Measurements from ENCODE around the gene CEP250.

CEP250 gene

GRCh38 chr20:35504751-35505150 lies 49.4 kb downstream of the CEP250 start:
- CTCF ChIA-PET: no interaction called here
- Histone ChIP-seq H3K27ac (ENCODE audit: extremely low read depth, low read depth, low read length) (no peak overlapping the region), H3K4me1 (ENCODE audit: control insufficient read depth, insufficient read depth, low read length) (no peaks in the 10 kb centered on the region), H3K36me3 (ENCODE audit: control insufficient read depth in 2 of 2, insufficient read depth in 1 of 2, low read length in 2 of 2) (peaks cover 3 to 100% of the 10 kb centered on the region in 2 experiments; a peak in 2 of 3 replicates), H3K4me3 (ENCODE audit: low read depth, low read length) (no peak overlapping the region), H3K9me3 (ENCODE audit: control insufficient read depth, insufficient read depth, low read depth, low read length) (no peaks in the 10 kb centered on the region)
- POLR2A ChIA-PET: no interaction called here
- no peak for TF ChIP-seq ZNF148 (tag by site-specific recombination; IDR thresholded peaks at IDR 0.05; ENCODE audit: borderline replicate concordance)
- TF ChIP-seq ZNF529 (tag by site-specific recombination; IDR thresholded peaks at IDR 0.05; ENCODE audit: insufficient replicate concordance): no peak
- TF ChIP-seq ZEB2 (tag by site-specific recombination; IDR thresholded peaks at IDR 0.05): no peak
- no peak for TF ChIP-seq ZNF366 (tag by site-specific recombination; conservative IDR thresholded peaks at IDR 0.05)

GRCh38 chr20:35506179-35506578 lies 50.8 kb downstream of the CEP250 start:
- POLR2A ChIA-PET: no interaction called here
- TF ChIP-seq ZNF280D (tag by site-specific recombination; IDR thresholded peaks at IDR 0.05): no peak
- no peak for TF ChIP-seq MEIS1 (CRISPR knock-in tag; IDR thresholded peaks at IDR 0.05; ENCODE audit: borderline replicate concordance)
- TF ChIP-seq ZXDB (tag by site-specific recombination; IDR thresholded peaks at IDR 0.05): no peak
- TF ChIP-seq ZNF600 (tag by site-specific recombination; IDR thresholded peaks at IDR 0.05): no peak
- H3K36me3 ChIP-seq (ENCODE audit: control insufficient read depth in 2 of 2, insufficient read depth in 1 of 2, low read length in 2 of 2): peaks cover 6 to 100% of the 10 kb centered on the region in 2 experiments; a peak in 2 of 3 replicates
- no peaks in the 10 kb centered on the region for H3K4me1 ChIP-seq (ENCODE audit: control insufficient read depth, insufficient read depth, low read length)
- no peaks in the 10 kb centered on the region for H3K9me3 ChIP-seq (ENCODE audit: control insufficient read depth, insufficient read depth, low read depth, low read length)
- CTCF ChIA-PET: interaction anchor here (0.7 to 1.2 kb wide), 2 partner anchors 59 to 448 kb away, joined by 3 to 4 read pairs; partner anchors contain the start of gene SCAND1
- no peak overlapping the region for H3K27ac ChIP-seq (ENCODE audit: extremely low read depth, low read depth, low read length)
- H3K4me3 ChIP-seq (ENCODE audit: low read depth, low read length): no peak overlapping the region

- H3K27ac ChIP-seq (ENCODE audit: extremely low read depth, low read depth, low read length): no peak overlapping the region
- H3K36me3 ChIP-seq (ENCODE audit: control insufficient read depth in 2 of 2, insufficient read depth in 1 of 2, low read length in 2 of 2): peaks cover 5 to 100% of the 10 kb centered on the region in 2 experiments; a peak in 2 of 3 replicates
- H3K4me1 ChIP-seq (ENCODE audit: control insufficient read depth, insufficient read depth, low read length): no peaks in the 10 kb centered on the region
- ChIA-PET POLR2A (no interaction called here), CTCF (interaction anchor here (0.6 to 0.7 kb wide), 2 partner anchors 60 to 159 kb away, joined by 3 to 4 read pairs; no protein-coding TSS in a partner anchor)
- no peak overlapping the region for H3K4me3 ChIP-seq (ENCODE audit: low read depth, low read length)
- TF ChIP-seq KLF16 (tag by site-specific recombination; IDR thresholded peaks at IDR 0.05): no peak
- no peak for TF ChIP-seq IKZF3 (tag by site-specific recombination; IDR thresholded peaks at IDR 0.05)
- no peaks in the 10 kb centered on the region for H3K9me3 ChIP-seq (ENCODE audit: control insufficient read depth, insufficient read depth, low read depth, low read length)
Observed at GRCh38 chr20:35506872-35507638, 51.7 kb downstream of the CEP250 start.

All from HEK293 (cell line).